GM12864 (cell line): ENCODE measurements around the gene NCBP1.
A peak's percentile ranks its signal among the peaks of the same experiment; 100 is the strongest.

Source experiments
- DNase-seq: peaks from one replicate; pipeline ENCODE4 v3.0.0-alpha.2; 2011; ENCODE audit warnings: low read depth
- H3K4me3 ChIP-seq: 2 replicates; pipeline ENCODE4 v1.5.1; 2011; ENCODE audit warnings: mild to moderate bottlenecking, low read depth, low read length, control low read depth
- CTCF ChIP-seq: IDR thresholded peaks from 2 replicates; pipeline ENCODE4 v1.5.1; 2011; ENCODE audit warnings: low read depth, mild to moderate bottlenecking, moderate library complexity, low read length, control low read depth, inconsistent platforms; ENCODE audit errors: missing control alignments

Gene NCBP1

GRCh38 chr9:97629156-97629555 is 4.5 kb upstream of the NCBP1 start:
- DNase-seq: no peak
- no peak overlapping the region for H3K4me3 ChIP-seq
- no peak for TF ChIP-seq CTCF

GRCh38 chr9:97630591-97630990 is 3.0 kb upstream of the NCBP1 start:
- no peak for DNase-seq
- no peak overlapping the region for H3K4me3 ChIP-seq
- no peak for TF ChIP-seq CTCF

- TF ChIP-seq CTCF: no peak
- DNase-seq: peak; percentile 26
- peak overlapping the region; percentile 70 for H3K4me3 ChIP-seq
Observed at GRCh38 chr9:97632248-97632984, 1.2 kb upstream of the NCBP1 start.

- H3K4me3 ChIP-seq: peak overlapping the region; percentile 70
- no peak for TF ChIP-seq CTCF
- no peak for DNase-seq
Observed at GRCh38 chr9:97633859-97634490, 354 bp downstream of the NCBP1 start.

- no peak for TF ChIP-seq CTCF
- H3K4me3 ChIP-seq: peak overlapping the region; percentile 70; the same call in 1 of the 2 replicates
- no peak for DNase-seq
Observed at GRCh38 chr9:97635026-97635425, 1.4 kb downstream of the NCBP1 start.

- H3K4me3 ChIP-seq: no peak overlapping the region
- no peak for DNase-seq
Observed at GRCh38 chr9:97636903-97637302, 3.3 kb downstream of the NCBP1 start.

More at GRCh38 chr9:97636903-97637302, 3.3 kb downstream of the NCBP1 start:
- no peak for TF ChIP-seq CTCF
